GM23338 (cell line): ENCODE data around the gene MGRN1.

Experiments used
- EZH2 ChIP-seq: fragments of 200-600 bp; sonication (generic); IDR thresholded peaks from one replicate; pipeline ENCODE4 v1.8.0; 2017; ENCODE audit warnings: antibody characterized with exemption, mild to moderate bottlenecking, low read depth; ENCODE audit not compliant: unreplicated experiment
- EZH2phosphoT487 ChIP-seq: fragments of 200-600 bp; sonication (generic); IDR thresholded peaks from one replicate; pipeline ENCODE4 v1.8.1; 2018; ENCODE audit warnings: antibody characterized with exemption; ENCODE audit not compliant: unreplicated experiment
- POLR2AphosphoS5 ChIP-seq: IDR thresholded peaks from 2 replicates; pipeline ENCODE4 v1.6.1; 2016; ENCODE audit warnings: antibody characterized with exemption, low read depth
- TF ChIP-seq, protein P1 (sequence below), 2 experiments: fragments of 200-600 bp in 1 of 2; sonication (generic) in 1 of 2; conservative IDR thresholded peaks; 2 replicates each; pipeline versions ENCODE4 v1.5.1 to v1.6.1; 2016 to 2017; ENCODE audit warnings: antibody characterized with exemption in 2 of 2, low read depth in 2 of 2, mild to moderate bottlenecking in 2 of 2, moderate library complexity in 1 of 2
- TF ChIP-seq, protein P2 (sequence below): IDR thresholded peaks from one replicate; pipeline ENCODE4 v1.6.1; 2018; ENCODE audit warnings: antibody characterized with exemption; ENCODE audit not compliant: unreplicated experiment

DNA sequence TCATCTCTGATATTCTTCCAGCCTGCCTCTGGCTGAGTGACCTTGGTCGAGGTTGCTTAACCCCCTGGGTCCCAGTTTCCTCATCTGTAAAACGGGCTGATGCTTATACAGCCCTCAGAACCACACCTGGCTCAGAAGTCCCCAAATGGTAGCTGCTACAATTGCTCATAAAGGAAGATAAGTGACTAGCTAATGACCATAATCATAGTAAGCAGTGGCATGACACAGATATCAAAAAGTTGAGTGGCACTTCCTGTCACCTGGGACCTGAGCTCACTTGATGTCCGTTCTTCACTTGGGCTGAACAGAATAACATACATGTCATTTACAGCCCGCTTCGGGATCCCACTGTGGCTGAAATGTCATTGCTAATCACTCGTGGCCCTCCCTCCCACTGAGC lies 1.8 kb downstream of the MGRN1 start:
- TF ChIP-seq, protein P1, sequence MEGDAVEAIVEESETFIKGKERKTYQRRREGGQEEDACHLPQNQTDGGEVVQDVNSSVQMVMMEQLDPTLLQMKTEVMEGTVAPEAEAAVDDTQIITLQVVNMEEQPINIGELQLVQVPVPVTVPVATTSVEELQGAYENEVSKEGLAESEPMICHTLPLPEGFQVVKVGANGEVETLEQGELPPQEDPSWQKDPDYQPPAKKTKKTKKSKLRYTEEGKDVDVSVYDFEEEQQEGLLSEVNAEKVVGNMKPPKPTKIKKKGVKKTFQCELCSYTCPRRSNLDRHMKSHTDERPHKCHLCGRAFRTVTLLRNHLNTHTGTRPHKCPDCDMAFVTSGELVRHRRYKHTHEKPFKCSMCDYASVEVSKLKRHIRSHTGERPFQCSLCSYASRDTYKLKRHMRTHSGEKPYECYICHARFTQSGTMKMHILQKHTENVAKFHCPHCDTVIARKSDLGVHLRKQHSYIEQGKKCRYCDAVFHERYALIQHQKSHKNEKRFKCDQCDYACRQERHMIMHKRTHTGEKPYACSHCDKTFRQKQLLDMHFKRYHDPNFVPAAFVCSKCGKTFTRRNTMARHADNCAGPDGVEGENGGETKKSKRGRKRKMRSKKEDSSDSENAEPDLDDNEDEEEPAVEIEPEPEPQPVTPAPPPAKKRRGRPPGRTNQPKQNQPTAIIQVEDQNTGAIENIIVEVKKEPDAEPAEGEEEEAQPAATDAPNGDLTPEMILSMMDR (conservative IDR thresholded peaks at IDR 0.05; ENCODE audit: low read depth in 2 of 2) = no peak
- TF ChIP-seq EZH2 = no peak
- no peak for TF ChIP-seq POLR2AphosphoS5
- no peak for TF ChIP-seq EZH2phosphoT487
- TF ChIP-seq, protein P2, sequence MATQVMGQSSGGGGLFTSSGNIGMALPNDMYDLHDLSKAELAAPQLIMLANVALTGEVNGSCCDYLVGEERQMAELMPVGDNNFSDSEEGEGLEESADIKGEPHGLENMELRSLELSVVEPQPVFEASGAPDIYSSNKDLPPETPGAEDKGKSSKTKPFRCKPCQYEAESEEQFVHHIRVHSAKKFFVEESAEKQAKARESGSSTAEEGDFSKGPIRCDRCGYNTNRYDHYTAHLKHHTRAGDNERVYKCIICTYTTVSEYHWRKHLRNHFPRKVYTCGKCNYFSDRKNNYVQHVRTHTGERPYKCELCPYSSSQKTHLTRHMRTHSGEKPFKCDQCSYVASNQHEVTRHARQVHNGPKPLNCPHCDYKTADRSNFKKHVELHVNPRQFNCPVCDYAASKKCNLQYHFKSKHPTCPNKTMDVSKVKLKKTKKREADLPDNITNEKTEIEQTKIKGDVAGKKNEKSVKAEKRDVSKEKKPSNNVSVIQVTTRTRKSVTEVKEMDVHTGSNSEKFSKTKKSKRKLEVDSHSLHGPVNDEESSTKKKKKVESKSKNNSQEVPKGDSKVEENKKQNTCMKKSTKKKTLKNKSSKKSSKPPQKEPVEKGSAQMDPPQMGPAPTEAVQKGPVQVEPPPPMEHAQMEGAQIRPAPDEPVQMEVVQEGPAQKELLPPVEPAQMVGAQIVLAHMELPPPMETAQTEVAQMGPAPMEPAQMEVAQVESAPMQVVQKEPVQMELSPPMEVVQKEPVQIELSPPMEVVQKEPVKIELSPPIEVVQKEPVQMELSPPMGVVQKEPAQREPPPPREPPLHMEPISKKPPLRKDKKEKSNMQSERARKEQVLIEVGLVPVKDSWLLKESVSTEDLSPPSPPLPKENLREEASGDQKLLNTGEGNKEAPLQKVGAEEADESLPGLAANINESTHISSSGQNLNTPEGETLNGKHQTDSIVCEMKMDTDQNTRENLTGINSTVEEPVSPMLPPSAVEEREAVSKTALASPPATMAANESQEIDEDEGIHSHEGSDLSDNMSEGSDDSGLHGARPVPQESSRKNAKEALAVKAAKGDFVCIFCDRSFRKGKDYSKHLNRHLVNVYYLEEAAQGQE = no peak
